ENCODE results near the gene MACROD2.

GRCh38 chr20:15637546-15637945 is 1642.2 kb downstream of the MACROD2 start:
- no peak for TF ChIP-seq EP300 (IDR thresholded peaks at IDR 0.05)
- TF ChIP-seq CTCF (IDR thresholded peaks at IDR 0.05), result no peak

All from ovary (tissue), 3 donors.